HG03558 (cell line): ENCODE results near the gene RCBTB2.

ENCODE experiments used
- ATAC-seq: cut with Tn5 transposase; IDR thresholded peaks from one replicate; pipeline ENCODE4 v1.9.1; 2021; ENCODE audit warnings: moderate number of reproducible peaks; ENCODE audit not compliant: unreplicated experiment; ENCODE audit errors: extremely low read depth

RCBTB2 gene

DNA sequence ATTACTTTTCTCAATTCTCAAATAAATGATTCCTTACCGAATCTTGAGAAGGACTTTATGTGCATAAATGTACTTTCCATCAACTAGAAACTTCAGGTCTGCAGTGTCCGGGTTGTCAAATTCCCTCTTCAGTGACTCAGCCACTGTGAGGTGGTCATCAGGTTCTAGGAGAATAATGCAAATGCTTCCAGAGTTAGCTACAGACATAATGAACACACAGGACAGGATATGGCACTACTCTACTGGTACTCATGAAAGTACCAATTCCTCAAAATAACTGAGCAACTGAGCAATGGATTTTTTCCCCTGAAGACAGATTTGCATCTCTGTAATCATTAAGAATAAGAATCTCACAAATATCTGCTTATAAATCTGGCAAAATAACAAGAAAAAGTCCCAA lies 31.2 kb downstream of the RCBTB2 start:
- no peak for ATAC-seq

DNA sequence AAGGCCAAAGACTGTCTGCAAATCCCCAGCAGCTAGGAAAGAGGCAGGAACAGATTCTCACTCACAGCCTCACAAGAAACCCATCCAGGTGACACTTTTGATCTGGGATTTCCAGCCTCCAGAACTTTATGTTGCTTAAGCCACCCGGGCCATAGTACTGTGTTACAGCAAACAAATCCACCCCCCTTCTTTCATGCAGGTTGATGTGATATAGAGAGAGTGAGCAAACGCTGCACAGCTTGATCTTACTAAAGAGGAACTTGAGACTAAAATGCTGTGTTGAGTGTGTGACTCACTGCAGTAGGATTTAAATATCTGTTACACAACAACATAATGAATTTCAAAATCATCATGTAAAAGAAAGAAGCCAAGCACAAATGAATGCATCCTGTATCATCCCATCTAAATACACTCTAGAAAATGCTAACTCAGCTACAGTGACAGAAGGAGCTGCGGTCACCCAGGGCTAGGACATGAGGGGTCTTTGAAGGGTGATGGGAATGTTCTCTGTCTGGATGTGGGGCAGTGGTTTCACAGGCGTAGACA lies 32.2 kb downstream of the RCBTB2 start:
- peak; percentile 35 for ATAC-seq

DNA sequence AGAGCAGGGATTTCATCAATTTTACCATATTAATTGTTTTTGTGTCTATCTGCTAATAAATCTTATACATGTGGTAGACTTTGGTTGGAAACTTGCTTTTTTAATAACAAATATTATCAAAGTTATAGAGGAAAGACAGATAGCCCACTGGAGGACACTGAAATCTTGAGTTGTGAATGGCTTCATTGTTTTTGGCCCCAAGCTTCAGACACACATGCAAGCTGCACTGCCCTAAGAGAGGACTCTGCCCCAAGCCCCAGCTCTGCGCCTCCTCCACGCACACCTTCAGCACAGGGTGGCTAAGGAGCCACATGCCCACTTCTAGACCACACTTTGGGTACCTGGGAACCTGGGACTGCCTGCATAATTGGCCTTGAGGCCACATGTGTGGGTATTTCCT lies 35.2 kb downstream of the RCBTB2 start:
- no peak for ATAC-seq

DNA sequence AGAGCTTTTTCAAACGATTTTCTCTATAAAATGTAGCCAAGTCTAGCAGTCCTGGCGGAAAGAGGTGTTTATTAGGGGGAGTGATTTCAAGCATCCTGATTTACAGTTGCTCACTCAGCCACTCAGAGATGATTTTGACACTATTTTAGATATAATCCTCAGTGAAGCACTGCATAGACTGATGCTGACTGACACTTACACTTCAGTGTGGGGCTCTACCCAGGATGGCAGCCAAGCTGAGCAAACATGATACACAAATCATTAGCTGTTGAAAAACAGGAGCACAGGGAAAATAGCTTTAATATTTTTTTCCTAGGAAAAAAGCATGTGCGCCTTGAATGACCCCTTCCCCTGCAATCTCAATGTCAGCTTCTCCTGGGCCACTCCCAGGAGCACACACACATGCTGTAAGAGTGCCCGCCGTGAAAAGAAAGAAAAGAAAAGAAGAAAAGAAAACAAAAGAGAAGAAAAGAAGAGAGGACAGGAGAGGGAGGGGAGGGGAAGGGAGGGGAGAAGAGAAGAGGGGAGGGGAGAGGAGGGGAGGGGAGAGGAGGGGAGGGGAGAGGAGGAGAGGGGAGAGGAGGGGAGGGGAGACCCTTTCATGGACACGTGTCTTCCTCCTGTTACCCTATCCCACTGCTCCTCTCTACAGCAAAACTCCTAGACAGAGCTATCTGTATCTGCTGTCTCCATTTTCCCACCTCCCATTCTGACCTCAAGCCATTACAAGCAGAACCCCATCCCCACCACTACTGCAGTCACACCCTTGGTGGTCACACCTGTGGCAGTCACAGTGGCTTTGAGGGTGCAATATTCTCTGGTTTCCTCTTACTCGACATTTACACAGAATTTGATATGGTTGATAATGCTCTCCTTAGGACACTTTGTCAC lies 36.4 kb downstream of the RCBTB2 start:
- no peak for ATAC-seq

- ATAC-seq = no peak
Measured at GRCh38 chr13:48494874-48495273, 38.0 kb downstream of the RCBTB2 start.

- ATAC-seq = no peak
Measured at GRCh38 chr13:48493851-48494250, 39.0 kb downstream of the RCBTB2 start.

DNA sequence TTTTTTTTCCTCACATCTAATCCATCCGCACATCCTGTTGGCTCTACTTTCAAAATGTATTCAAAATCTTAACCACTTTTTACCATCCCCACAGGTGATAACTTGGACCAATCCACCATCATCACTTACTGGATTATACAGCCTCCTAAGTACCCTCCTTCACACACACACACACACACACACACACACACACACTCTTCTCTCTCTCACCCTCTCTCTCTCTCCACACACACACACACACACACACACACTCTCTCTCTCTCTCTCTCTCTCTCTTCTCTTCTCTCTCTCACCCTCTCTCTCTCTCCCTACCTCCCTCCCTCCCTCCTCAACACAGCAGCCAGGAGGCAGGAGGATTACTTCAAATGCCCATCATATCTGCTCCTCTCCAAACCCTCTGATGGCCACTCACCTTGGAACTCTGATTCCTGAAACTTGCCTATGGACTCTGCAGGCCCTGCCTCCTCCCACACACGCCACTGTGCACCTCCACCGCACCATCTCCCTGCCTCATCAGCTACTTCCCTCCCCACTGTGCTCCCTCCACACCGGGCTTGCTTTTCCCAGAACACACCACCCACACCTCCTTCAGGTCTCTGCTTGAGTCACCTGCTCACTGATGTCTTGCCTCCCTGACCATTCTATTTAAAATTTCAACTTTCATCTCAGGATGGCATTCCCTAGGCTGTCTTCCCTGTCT lies 39.7 kb downstream of the RCBTB2 start:
- no peak for ATAC-seq

- ATAC-seq = peak; percentile 64
Measured at GRCh38 chr13:48492470-48493065, 40.3 kb downstream of the RCBTB2 start.

- peak; percentile 23 for ATAC-seq
Measured at GRCh38 chr13:48492096-48492440, 40.8 kb downstream of the RCBTB2 start.

DNA sequence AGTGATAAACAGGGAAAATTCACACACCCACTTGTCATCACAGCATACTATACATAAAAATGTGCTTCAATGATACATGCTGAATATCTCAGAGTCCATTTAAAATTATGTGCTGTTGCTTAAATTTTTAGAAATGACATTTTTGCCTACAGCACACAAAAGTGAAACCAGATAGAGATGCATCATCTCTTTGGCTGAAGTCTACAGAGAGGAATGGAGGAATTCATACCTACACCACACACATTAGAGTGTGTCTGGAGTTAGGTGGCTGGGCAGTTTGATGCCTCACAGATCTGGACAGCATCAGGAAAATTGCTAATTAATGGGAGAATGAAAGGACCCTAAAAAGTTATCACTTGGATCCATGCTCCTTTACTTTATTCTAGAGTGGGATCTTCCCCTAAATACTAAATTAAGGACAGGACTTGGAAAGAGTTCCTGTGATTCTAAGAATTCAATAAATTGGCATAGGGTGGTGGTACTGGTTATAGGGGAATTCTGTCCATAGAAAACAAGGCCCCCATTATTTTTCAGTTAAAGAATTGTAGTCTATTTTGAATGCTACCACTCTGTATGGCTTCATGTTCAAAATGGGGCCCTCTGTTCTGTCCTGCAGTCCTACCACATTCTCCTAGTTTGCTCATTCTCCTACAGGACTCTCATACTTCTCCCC lies 41.3 kb downstream of the RCBTB2 start:
- no peak for ATAC-seq

DNA sequence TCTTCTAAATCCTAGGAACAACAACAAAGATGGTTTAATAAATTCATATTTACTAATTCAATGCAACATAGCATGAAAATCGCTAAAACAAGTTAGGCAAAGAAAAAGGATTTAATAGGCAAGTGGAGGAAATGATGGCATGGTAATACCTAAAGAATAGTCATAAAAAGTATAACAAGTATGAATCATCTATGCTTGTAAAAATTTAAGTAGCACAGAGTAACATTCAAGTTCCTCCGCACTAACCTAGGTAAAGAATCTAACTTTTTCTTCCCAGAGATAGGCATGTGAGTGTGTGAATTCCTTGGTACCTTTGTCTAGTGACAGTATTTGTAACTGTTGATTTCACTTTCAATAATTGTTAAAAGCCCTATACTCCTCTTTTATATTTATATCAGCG lies 42.6 kb downstream of the RCBTB2 start:
- ATAC-seq = no peak

GRCh38 chr13:48489666-48490065 lies 43.2 kb downstream of the RCBTB2 start:
- no peak for ATAC-seq

DNA sequence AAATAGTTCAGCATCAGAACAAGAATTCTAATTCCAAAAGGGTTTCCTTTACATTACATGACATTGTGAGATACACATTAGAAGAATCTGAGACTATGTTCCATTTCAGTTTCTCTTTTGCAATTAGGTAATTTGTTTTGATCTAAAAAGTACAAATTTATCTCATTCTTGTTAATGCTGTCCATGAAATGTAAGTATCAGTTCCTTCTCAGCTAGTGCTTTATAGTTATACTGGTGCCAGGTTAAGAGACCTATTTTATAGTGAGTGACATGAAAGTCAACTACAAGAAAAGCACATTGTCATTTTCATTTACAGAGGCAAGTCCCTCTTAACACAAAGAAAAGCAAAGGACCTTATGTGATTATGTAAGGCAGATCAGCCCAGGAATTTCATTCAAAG lies 43.9 kb downstream of the RCBTB2 start:
- no peak for ATAC-seq

DNA sequence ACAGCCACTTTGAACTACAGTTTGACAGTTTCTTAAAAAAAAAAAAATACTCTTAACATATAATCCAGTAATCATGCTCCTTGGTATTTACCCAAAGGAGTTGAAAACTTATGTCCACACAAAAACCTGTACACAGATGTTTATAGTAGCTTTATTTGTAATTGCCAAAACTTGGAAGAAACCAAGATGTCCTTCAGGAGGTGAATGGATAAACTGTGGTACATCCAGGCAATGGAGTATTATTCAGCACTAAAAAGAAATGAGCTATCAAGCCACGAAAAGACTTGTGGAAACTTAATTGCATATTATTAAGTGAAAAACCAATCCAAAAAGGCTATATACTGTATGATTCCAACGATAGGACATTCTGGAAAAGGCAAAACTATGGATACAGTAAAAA lies 44.9 kb downstream of the RCBTB2 start:
- ATAC-seq = no peak

DNA sequence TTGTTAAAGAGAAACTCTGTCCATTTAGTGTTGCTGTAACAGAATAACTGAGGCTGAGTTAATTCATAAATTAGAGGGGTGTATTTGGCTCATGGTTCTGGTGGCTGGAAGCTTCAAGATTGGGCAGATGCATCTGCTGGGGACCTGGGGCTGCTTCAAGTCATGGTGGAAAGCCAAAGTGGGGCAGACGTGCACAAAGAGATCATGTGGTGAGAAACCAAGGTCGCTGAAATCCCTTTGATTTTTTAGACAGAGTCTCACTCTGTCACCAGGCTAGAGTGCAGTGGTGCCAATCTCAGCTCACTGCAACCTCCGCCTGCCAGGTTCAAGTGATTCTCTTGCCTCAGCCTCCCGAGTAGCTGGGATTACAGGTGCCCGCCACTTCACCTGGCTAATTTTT lies 46.0 kb downstream of the RCBTB2 start:
- ATAC-seq = no peak

GRCh38 chr13:48486362-48486761 lies 46.5 kb downstream of the RCBTB2 start:
- no peak for ATAC-seq

DNA sequence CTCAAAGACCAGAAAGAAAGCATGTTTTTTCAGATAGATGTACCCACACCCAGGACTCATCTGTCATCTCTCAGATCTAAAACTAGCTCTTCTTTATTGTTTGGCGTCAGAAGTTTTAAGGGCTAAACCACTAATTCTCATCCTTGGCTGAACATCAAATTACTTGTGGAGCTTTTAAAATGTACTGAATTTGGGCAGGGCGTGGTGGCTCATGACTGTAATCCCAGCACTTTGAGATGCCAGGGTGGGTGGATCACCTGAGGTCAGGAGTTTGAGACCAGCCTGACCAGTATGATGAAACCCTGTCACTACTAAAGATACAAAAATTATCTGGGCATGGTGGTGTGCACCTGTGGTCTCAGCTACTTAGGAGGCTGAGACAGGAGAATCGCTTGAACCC lies 47.4 kb downstream of the RCBTB2 start:
- ATAC-seq = no peak

- no peak for ATAC-seq
Measured at GRCh38 chr13:48483575-48483974, 49.3 kb downstream of the RCBTB2 start.

GRCh38 chr13:48478391-48478790 lies 54.5 kb downstream of the RCBTB2 start:
- no peak for ATAC-seq

DNA sequence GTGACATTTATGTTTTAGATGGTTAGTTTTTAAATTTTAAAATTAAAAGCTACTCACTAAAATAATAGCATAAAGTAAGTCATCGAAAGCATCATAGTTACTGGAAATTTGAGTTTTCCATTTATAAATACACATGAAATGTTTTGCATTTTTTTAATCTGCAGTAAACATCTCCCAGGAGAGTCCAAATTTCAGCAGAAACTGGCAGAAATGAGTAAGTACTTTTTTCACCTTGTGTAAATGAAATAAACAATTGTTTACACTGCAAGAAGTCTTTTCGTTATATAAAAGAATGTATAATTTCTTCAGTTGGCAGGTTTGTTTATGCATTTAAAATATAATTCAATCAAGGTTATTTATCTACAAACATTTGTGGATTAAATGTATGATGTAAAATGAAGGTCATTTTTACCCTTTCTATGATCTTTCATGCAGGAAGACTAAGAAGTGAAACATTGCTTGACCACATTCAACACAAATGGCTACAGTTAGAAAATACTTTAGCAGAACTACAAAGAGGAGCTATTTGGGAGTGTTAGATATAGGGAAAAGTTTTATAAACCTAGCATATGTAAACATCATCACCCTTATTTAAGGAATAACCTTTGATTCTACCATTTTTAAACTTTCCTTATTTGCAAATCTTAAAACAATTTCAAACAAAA lies 55.6 kb downstream of the RCBTB2 start:
- no peak for ATAC-seq
